HCT116 (cell line): ENCODE measurements around the gene PCIF1. TPM values are rescaled to one million over a fixed set of nuclear protein-coding genes. Genes with fewer than 3 reads are reported as not detected.
A peak's percentile ranks its signal among the peaks of the same experiment; 100 is the strongest.

Experiments
- ATAC-seq: fragments of 200-7000 bp; cut with Tn5 transposase; 2 replicates; pipeline ENCODE4 v1.9.1; 2020; ENCODE audit warnings: mild to moderate bottlenecking, moderate library complexity
- BruUV-seq: library from RNA; stranded (reverse); fragments of 400-500 nt; replicated peaks from 2 replicates; lab custom pipeline; 2021; lab: Mats Ljungman, UMichigan
- CTCF ChIA-PET: fragments of 300-600 bp; sonication (Branson Sonifier 250); formaldehyde crosslinking; loops from one replicate; lab custom pipeline; 2021; ENCODE audit warnings: antibody characterized with exemption; lab: Charles Lee
- POLR2A ChIA-PET: fragments of 300-600, 350-600 bp; sonication (Branson Sonifier 250); formaldehyde crosslinking; loops from one replicate; lab custom pipeline; 2021; ENCODE audit warnings: antibody characterized with exemption; lab: Charles Lee
- RAD21 ChIA-PET, 2 experiments: fragments of 300-600 bp; sonication (Branson Sonifier 250); formaldehyde crosslinking; loops; one replicate each; lab custom pipeline; 2023; ENCODE audit warnings: low total read pairs in 2 of 2; ENCODE audit not compliant: uncharacterized antibody in 2 of 2, unreplicated experiment in 2 of 2, low non-redundant PET in 1 of 2; lab: Charles Lee
- DNase-seq: peaks from one replicate; pipeline ENCODE4 v3.0.0-alpha.2; 2010; ENCODE audit warnings: low read depth, low spot score
- H2AFZ ChIP-seq: fragments of 200-600 bp; shearing (Covaris generic), sonication (generic); 2 replicates; pipeline ENCODE4 v1.6.1; 2017; ENCODE audit warnings: low read depth, mixed run types, mixed read lengths, antibody characterized with exemption, low read length; ENCODE audit not compliant: poor library complexity, severe bottlenecking
- H3K27ac ChIP-seq: 2 replicates; pipeline ENCODE4 v1.5.1; 2012; ENCODE audit warnings: low read depth, low read length
- H3K27me3 ChIP-seq: fragments of 200-600 bp; sonication (generic); 2 replicates; pipeline ENCODE4 v1.6.1; 2016; ENCODE audit warnings: mixed run types, low read length, mixed read lengths; ENCODE audit not compliant: insufficient read depth
- H3K36me3 ChIP-seq, 2 experiments: fragments of 200-500 bp in 1 of 2; fragments of 200-600 bp in 1 of 2; sonication (Bioruptor generic) in 1 of 2; sonication (generic) in 1 of 2; 2 replicates each; pipeline versions ENCODE4 v1.5.1 to v1.6.1; 2014 to 2016; ENCODE audit warnings: low read length in 2 of 2, inconsistent platforms in 1 of 2, mixed read lengths in 1 of 2, mixed run types in 1 of 2; ENCODE audit not compliant: insufficient read depth in 2 of 2, control insufficient read depth in 1 of 2
- H3K4me1 ChIP-seq, 2 experiments: fragments of 200-600 bp in 1 of 2; sonication (generic) in 1 of 2; 2 replicates each; pipeline versions ENCODE4 v1.5.1 to v1.6.1; 2012 to 2017; ENCODE audit warnings: low read length in 2 of 2, inconsistent platforms in 1 of 2, mild to moderate bottlenecking in 1 of 2, mixed read lengths in 1 of 2, mixed run types in 1 of 2, moderate library complexity in 1 of 2; ENCODE audit not compliant: insufficient read depth in 2 of 2, control insufficient read depth in 1 of 2
- H3K4me2 ChIP-seq: fragments of 200-600 bp; sonication (generic); 2 replicates; pipeline ENCODE4 v1.6.1; 2017; ENCODE audit warnings: mixed run types, low read length, mixed read lengths
- H3K4me3 ChIP-seq, 2 experiments: fragments of 200-600 bp in 1 of 2; sonication (generic) in 1 of 2; replicated peaks in 1 of 2; 2 replicates each; pipeline ENCODE4 v1.5.1; 2011 to 2016; ENCODE audit warnings: low read length in 2 of 2, control low read depth in 1 of 2, low read depth in 1 of 2, mild to moderate bottlenecking in 1 of 2, mixed read lengths in 1 of 2, mixed run types in 1 of 2
- H3K79me2 ChIP-seq: fragments of 200-600 bp; sonication (generic); 2 replicates; pipeline ENCODE4 v1.6.1; 2017; ENCODE audit warnings: mild to moderate bottlenecking, mixed run types, low read length, moderate library complexity, mixed read lengths; ENCODE audit not compliant: insufficient read depth
- H3K9ac ChIP-seq: fragments of 200-600 bp; sonication (generic); 2 replicates; pipeline ENCODE4 v1.6.1; 2016; ENCODE audit warnings: low read length, mixed read lengths
- H3K9me2 ChIP-seq: fragments of 200-600 bp; sonication (generic), shearing (Covaris generic); 2 replicates; pipeline ENCODE4 v1.6.1; 2017; ENCODE audit warnings: mixed run types, mild to moderate bottlenecking, moderate library complexity; ENCODE audit not compliant: insufficient read depth
- H3K9me3 ChIP-seq, 2 experiments: fragments of 200-500 bp in 1 of 2; fragments of 200-600 bp in 1 of 2; sonication (Bioruptor generic) in 1 of 2; sonication (generic) in 1 of 2; 2 replicates each; pipeline ENCODE4 v1.6.1; 2014 to 2017; ENCODE audit warnings: low read length in 2 of 2, mixed read lengths in 2 of 2, inconsistent platforms in 1 of 2, low read depth in 1 of 2, mild to moderate bottlenecking in 1 of 2, mixed run types in 1 of 2, moderate library complexity in 1 of 2; ENCODE audit not compliant: control insufficient read depth in 1 of 2, insufficient read depth in 1 of 2
- H4K20me1 ChIP-seq: fragments of 200-600 bp; sonication (generic), shearing (Covaris generic); 2 replicates; pipeline ENCODE4 v1.6.1; 2017; ENCODE audit warnings: mixed run types, mild to moderate bottlenecking, moderate library complexity; ENCODE audit not compliant: insufficient read depth
- ATF3 ChIP-seq: IDR thresholded peaks from 2 replicates; pipeline ENCODE4 v1.6.1; 2012
- CBX3 ChIP-seq: IDR thresholded peaks from 2 replicates; pipeline ENCODE4 v1.6.1; 2012; ENCODE audit warnings: low read depth
- CTCF ChIP-seq, 3 experiments: fragments of 200-600 bp in 1 of 3; sonication (generic) in 1 of 3; IDR thresholded peaks in 2 of 3; conservative IDR thresholded peaks in 1 of 3; 2 replicates each; pipeline ENCODE4 v1.5.1; 2012 to 2017; ENCODE audit warnings: low read depth in 2 of 3, low read length in 2 of 3, antibody characterized with exemption in 1 of 3, borderline replicate concordance in 1 of 3, control low read depth in 1 of 3, mild to moderate bottlenecking in 1 of 3, mixed read lengths in 1 of 3, mixed run types in 1 of 3, moderate library complexity in 1 of 3; ENCODE audit not compliant: insufficient read depth in 1 of 3
- ELF1 ChIP-seq: IDR thresholded peaks from 2 replicates; pipeline ENCODE4 v1.6.1; 2012; ENCODE audit warnings: low read depth, borderline replicate concordance
- FOSL1 ChIP-seq: IDR thresholded peaks from 2 replicates; pipeline ENCODE4 v1.6.1; 2012; ENCODE audit warnings: low read depth
- POLR2A ChIP-seq: IDR thresholded peaks from 2 replicates; pipeline ENCODE4 v1.7.0; 2011; ENCODE audit warnings: borderline replicate concordance; ENCODE audit not compliant: insufficient read depth, insufficient read length; ENCODE audit errors: extremely low read depth
- RAD21 ChIP-seq: IDR thresholded peaks from 2 replicates; pipeline ENCODE4 v1.6.1; 2012; ENCODE audit warnings: low read depth, mild to moderate bottlenecking
- REST ChIP-seq: IDR thresholded peaks from 2 replicates; pipeline ENCODE4 v1.6.1; 2012; ENCODE audit warnings: low read depth
- SIN3A ChIP-seq: IDR thresholded peaks from 2 replicates; pipeline ENCODE4 v1.6.1; 2012; ENCODE audit warnings: low read depth
- SP1 ChIP-seq: IDR thresholded peaks from 2 replicates; pipeline ENCODE4 v1.6.1; 2012; ENCODE audit warnings: low read depth
- TCF7L2 ChIP-seq: IDR thresholded peaks from 2 replicates; pipeline ENCODE4 v1.7.0; 2011; ENCODE audit warnings: borderline replicate concordance, inconsistent platforms; ENCODE audit not compliant: insufficient read depth, insufficient read length; ENCODE audit errors: extremely low read depth
- ZFX ChIP-seq: fragments of 450-650 bp; IDR thresholded peaks from 2 replicates; pipeline ENCODE4 v1.6.1; 2017
- ZNF274 ChIP-seq: fragments of 200-500 bp; sonication (Bioruptor generic); IDR thresholded peaks from 2 replicates; pipeline ENCODE4 v1.6.1; 2014; ENCODE audit warnings: mild to moderate bottlenecking, low read depth, low read length, inconsistent platforms
- intact Hi-C: fragments of 100-400 bp; cut with micrococcal nuclease; formaldehyde crosslinking; loops from 2 replicates; pipeline ENCODE4 v1.10.0; 2022
- total RNA-seq: library from RNA; stranded (reverse); gene quantifications from one replicate; pipeline ENCODE4 v1.2.1, GENCODE V29; 2021; ENCODE audit not compliant: unreplicated experiment

PCIF1 gene
- total RNA-seq, 1 experiment from 2014 or later = 31.8 TPM

- TF ChIP-seq CTCF (IDR thresholded peaks at IDR 0.05 in 2 of 3, conservative IDR thresholded peaks at IDR 0.05 in 1 of 3; ENCODE audit: borderline replicate concordance in 1 of 3, insufficient read depth in 1 of 3, low read depth in 2 of 3, low read length in 2 of 3) (no peak), FOSL1 (no peak), REST (no peak), CBX3 (no peak), RAD21 (no peak)
Measured at GRCh38 chr20:45935416-45936046, 1.0 kb downstream of the PCIF1 start (continued).

- no peak for DNase-seq
- POLR2A ChIA-PET = interaction anchor here (0.9 kb wide), 1 partner anchor 11 kb away, joined by 3 read pairs; no protein-coding TSS in a partner anchor
- Histone ChIP-seq H3K9me3 (no peaks in the 10 kb centered on the region), H4K20me1 (no peaks in the 10 kb centered on the region), H3K4me2 (no peak overlapping the region), H3K9me2 (no peaks in the 10 kb centered on the region), H3K36me3 (peaks cover 27 to 33% of the 10 kb centered on the region in 2 experiments), H3K4me3 (no peak overlapping the region), H3K4me1 (peaks cover 4 to 32% of the 10 kb centered on the region in 2 experiments; a peak in 3 of 4 replicates), H2AFZ (no peak overlapping the region), H3K79me2 (peaks cover 31% of the 10 kb centered on the region), H3K9ac (no peak overlapping the region), H3K27ac (no peak overlapping the region), H3K27me3 (no peaks in the 10 kb centered on the region)
- RAD21 ChIA-PET = no interaction called here
- CTCF ChIA-PET = interaction anchor here (1.4 kb wide), 1 partner anchor 49 kb away, joined by 4 read pairs; no protein-coding TSS in a partner anchor
- intact Hi-C loops = loop anchor here (10.0 kb wide), 2 partner anchors 103 to 393 kb away; partner anchors contain the start of genes EPPIN and SNX21
- no peak for ATAC-seq
- TSS peak; percentile 2 for BruUV-seq
- TF ChIP-seq ZNF274 (no peak), ATF3 (no peak), SP1 (no peak), RAD21 (no peak), POLR2A (no peak), ZFX (no peak), CBX3 (no peak), TCF7L2 (no peak), CTCF (IDR thresholded peaks at IDR 0.05 in 2 of 3, conservative IDR thresholded peaks at IDR 0.05 in 1 of 3; ENCODE audit: borderline replicate concordance in 1 of 3, insufficient read depth in 1 of 3, low read depth in 2 of 3, low read length in 2 of 3) (no peak), ELF1 (no peak), FOSL1 (no peak), SIN3A (no peak)
Measured at GRCh38 chr20:45937765-45938164, 3.3 kb downstream of the PCIF1 start.
